ENCODE measurements around the gene RIOK1.

Gene RIOK1

DNA sequence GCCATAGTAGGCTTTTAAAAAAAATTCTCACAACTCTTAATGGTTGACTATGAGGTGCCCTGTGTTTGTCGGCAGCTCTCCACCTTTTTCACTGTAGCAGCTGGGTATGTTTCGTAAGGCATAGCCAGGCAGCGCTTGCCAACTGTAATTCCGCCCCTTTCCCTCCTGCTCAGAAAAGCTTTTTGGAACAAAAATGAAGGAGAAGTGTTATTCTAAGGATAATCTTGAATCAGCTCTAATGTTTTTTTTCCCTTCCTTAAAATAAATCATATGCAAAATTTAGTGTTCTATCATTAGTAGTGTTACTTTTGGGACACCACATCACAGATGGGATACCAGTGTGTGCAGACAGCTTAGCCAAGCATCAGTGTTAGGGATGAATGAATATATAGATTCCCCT, 21.2 kb downstream of the RIOK1 start:
- no peak for DNase-seq

DNA sequence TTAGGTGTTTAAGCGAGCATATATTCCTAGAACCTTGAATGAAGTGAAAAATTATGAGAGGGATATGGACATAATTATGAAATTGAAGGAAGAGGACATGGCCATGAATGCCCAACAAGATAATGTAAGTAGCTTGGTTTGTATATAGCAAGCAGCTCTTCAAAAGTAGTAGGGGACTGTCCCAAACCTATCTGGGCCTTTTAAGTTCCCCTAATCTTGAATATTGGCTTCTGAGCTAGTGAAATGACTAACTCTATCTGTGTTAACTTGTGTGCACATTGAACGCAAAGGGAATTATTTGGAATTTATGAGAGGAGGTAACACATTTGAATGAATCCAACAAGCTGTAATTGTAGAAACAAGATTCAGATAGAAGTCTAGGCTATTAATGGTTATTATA, 21.7 kb downstream of the RIOK1 start:
- no peak for DNase-seq

DNA sequence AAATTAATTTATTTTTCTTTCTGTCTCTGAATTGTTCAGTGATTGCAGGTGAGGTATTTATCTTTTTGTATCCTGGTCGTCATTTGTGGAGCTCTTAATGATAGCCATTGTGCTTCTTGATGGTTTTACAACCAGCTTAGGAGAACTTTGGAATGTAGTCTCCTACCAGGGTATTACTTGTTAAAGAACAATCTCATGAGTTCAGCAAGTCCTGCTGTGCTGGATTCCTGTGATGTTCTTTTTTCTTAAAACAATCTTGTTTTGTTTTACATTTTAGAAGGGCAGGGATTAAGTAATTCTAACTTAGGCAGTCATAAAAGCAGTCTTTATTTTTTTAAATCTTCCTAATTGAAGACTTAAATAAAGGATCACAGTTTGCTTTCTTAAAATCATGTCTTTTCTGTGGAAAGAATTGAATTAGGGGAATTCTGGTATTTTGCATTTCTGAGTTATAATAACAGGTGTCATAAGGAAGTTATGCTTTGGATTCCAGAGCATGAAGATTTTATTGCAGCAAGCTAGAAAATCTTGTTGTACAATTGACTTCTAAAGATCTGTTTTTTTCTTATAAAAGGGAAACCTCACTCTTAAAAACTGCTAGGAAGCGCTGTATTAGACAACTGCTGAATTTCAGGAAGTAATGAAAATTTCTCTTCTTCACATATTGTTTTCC, 23.7 kb downstream of the RIOK1 start:
- DNase-seq = no peak

DNA sequence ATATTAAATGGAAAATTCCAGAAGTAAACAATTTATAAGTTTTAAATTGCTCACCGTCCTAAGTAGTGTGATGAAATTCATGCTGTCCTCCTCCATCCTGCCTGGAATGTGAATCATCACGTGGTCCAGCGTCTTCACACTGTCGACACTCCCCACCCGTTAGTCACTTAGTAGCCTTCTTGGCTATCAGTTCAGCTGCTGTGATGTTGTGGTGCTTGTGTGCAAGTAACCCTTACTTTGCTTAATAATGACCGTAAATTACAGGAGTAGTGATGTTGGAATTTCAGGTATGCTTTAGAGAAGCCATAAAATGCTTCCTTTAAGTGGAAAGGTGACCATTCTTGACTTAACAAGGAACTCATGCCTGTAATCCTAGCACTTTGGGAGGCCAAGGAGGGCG, 25.2 kb downstream of the RIOK1 start:
- no peak for DNase-seq

DNA sequence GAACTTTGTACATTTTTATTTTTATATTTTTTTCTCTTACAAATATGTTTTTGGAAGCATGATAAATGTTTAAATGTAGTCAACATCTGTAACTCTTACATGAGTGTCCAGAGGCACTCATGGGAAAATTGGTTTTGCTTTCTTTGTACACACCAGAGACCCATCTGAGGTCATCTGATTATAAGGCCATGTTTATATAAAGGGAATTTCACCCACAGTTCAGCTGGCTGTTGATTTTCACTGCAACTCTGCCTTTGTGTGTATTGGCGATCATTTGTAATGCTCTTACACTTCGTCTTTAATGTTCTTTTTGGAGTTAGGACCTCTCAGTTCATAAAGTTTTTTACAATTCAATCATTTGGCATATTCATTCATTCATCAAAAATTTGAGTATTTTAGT, 28.1 kb downstream of the RIOK1 start:
- no peak for DNase-seq

DNA sequence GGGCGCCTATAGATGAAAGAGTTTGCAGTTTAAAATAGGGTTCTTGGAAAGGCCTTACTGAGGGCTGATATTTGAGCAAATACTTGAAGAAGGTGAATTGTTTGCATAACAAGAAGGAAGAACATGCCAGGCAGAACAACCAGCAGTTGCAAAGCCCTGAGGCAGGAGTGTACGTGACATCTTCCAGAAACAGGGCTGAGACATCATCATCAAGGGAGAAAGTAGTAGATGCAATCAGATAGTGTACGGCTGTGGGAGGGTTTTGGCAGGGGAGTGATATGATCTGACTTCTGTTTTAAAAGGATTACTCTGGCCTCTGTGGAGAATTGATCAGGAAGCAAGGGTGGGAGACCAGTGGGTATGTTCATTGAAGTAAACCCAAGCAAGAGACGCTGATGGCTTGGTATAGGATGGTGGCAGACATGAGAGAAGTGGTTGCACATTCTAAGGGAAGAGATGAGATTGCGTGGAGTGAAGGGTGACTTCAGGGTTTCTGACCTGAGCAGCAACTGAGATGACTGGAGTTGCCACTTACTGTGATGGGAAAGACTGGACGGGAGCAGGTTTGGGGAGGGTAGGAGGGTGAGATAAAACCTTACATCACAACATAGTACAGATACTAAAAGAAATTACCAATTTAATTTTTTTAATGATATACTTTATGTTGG, 28.8 kb downstream of the RIOK1 start:
- DNase-seq = no peak

DNA sequence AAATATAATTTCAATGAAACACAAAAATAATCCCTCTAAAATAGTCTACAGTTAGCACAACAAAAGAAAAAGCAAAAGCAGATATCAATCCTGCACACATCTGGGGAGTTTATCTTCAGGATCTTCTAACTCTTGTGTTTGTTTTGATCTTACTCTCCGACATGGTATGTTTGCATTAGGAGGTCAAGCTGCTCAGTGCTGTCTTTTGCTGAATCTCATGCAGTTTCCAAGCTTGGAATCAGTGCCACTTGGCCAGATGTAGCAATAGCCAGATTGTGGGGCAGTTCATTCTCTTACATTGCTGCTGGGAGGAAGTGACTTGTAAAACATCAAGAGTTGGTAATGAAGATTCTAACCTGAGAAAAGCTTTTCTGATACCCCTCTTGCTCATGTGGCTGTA, 29.5 kb downstream of the RIOK1 start:
- DNase-seq = no peak

DNA sequence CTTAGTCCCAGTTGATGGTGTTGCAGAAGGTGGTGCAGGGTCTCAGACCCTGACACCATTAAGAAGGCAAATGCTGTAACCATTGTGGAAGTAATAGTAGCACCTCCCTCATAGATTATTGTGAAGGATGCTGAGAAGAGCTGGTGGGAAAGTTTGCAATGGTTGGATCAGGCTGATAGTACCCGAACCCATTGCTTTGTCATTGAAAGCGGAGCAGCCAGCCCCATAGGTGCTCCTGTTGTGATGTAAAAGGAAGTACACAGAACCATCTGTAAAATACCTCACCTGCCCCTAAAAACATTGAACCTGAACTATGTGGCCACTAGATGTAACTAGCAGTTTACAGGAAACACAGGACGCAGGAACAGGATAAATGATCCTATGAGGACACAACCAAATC, 31.5 kb downstream of the RIOK1 start:
- DNase-seq = no peak

DNA sequence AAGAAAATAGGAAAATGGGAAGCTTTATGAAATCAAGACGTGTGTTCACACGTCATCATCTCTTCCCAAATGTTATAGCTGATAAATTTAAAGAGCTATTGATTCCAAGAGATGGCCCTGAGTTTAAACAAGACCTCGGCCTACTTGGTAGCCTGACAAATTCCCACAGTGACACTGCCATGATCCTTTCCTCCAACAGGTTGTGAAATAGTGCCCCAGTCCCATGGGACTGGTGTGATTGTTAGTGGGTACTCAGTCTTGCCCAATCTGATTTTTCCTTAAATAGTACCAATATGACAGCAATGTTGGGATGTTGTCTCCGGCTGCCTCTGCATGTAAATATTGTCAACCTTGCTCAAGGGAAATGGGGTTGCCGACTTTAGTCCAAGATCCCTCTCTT, 34.5 kb downstream of the RIOK1 start:
- DNase-seq = no peak

DNA sequence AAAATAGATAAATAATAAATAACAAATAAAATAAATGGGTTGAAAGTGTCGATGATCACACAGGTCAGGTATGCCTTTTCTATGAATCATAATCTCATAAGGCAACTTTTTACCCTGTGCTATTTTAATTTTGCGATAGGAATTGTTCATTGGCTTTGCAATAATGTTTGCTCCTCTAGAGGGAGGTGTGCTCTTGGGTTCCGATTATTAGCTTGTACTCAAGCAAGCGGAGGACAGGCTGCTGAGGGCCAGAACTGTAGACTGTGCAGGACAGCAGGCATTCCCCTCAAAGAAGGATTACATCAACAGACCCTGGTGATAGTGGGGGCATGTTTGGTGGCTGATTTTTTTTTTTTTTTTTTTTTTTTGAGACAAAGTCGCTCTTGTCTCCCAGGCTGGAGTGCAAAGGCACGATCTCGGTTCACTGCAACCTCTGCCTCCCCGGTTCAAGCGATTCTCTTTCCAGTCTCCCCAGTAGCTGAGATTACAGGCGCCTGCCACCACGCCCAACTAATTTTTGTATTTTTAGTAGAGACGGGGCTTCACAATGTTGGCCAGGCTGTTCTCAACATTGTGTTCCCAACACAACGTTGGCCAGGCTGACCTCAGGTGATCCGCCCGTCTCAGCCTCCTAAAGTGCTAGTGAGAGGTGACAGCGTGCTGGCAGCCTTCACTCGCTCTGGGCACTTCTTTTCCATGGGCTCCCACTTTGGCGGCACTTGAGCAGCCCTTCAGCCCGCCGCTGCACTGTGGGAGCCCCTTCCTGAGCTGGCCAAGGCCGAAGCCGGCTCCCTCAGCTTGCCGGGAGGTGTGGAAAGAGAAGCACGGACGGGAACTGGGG, 35.6 kb downstream of the RIOK1 start:
- DNase-seq = peak; percentile 62

DNA sequence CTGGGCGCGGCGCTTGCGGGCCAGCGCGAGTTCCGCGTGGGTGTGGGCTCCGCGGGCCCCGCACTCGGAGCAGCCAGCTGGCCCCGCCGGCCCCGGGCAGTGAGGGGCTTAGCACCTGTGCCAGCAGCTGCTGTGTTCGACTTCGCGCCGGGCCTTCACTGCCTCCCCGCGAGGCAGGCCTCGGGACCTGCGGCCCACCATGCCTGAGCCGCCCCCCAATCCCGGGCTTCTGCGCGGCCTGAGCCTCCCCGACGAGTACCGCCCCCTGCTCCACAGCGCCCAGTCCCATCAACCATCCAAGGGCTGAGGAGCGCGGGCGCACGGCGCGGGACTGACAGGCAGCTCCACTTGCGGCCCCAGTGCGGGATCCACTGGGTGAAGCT, 36.2 kb downstream of the RIOK1 start:
- no peak for DNase-seq

DNA sequence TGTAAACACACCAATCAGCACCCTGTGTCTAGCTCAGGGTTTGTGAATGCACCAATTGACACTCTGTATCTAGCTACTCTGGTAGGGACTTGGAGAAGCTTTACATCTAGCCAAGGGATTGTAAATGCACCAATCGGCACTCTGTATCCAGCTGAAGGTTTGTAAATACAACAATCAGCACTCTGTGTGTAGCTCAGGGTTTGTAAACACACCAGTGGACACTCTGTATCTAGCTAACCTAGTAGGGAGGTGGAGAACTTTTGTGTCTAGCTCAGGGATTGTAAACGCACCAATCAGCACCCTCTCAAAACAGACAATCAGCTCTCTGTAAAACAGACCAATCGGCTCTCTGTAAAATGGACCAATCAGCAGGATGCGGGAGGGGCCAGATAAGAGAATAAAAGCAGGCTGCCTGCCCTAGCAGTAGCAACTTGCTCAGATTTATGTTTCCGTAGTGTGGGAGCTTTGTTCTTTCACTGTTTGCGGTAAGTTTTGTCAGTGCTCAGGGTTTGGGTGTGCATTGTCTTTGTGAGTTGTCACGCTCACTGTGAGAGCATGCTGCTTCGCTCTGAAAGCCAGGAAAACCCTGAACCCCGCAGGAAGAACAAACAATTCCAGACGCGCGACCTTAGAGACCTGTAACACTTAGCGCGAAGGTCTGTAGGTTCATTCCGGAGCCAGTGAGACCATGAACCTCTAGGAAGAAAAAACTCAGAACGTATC, 37.0 kb downstream of the RIOK1 start:
- no peak for DNase-seq

DNA sequence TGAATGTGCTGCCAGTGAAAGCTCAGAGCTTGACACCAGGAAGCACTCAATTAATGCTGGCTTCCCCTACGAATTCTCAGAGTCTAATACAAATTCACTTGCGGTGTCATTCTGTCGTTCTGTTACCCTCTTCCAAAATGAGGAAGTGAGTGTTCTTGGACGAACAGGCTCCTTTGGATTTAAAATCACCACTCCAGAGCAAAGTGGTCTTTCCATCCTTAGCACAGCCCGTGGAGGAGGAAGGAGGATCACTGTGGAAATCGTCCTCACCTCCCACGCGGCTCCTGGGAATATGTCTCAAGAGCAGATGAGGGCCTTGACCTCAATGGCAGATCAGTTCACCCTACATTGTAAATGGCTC, 41.7 kb downstream of the RIOK1 start:
- no peak for DNase-seq

DNA sequence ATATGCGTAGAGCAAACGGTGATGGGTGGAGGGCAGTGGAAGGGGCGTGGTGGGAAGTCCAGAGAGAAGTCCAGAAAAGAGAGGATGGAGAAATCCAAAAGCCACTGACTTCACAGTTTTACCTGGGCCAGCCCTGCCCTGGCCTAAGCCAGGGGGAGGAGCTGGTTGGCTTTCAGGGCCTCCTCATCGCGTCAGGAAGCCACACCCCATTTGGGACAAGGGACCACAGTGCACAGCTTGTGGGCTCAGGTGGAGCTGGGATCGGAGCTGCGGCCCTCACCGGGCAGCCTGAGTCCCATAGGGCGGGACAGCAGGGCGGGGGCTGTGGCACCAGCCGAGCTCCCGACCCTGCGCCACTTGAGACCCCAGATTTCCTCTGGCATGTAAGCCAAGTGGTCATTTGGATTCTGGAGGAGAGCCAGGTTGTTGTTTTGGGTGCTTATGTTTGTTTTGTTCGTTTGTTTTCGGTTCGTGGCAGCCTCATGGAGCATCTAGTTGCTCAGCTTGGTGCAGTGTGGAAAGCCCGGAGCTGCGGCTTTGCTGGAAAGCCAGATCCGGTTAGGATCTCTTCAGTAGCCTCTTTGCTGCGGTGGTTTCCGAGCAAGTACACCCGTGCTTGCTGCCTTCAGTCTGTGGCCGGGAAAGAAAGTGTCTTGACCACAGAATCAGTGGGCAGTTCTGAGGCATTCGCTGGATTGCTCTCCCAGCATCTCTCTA, 42.2 kb downstream of the RIOK1 start:
- DNase-seq = no peak

DNA sequence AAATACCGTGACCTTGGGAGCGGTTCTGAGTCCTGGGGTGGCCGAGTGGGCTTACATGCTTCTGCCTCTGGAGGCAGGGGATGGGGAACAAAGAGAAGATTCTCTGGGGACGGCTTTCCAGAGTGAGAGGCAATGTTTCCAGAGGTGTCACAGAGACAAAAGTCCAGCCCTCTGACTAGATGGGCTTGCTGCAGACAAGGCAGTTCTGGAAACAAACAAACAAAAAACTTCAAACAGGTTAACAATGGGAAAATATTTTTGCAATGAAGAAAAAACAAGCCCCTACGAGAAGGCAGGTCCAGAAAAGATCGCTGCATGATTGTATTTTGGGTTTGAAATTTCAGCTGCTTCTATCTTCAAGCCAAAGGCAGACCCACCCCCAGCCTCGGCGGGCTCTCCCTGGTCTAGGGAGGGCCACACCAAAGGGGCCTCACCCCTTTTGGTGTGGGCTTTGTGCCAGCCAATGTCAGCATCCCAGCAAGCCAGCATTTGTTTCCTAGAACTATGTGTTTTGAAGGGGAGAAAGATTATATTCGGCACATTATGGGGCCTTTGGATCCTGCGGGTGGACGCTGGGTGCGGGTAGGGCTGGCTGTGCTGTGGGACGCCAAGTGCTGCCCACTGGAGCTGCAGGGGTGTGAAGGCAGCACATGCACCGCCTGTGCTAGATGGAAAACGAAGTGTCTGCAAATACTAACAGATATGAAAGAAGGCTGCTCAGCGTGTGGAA, 42.9 kb downstream of the RIOK1 start:
- DNase-seq = no peak

DNA sequence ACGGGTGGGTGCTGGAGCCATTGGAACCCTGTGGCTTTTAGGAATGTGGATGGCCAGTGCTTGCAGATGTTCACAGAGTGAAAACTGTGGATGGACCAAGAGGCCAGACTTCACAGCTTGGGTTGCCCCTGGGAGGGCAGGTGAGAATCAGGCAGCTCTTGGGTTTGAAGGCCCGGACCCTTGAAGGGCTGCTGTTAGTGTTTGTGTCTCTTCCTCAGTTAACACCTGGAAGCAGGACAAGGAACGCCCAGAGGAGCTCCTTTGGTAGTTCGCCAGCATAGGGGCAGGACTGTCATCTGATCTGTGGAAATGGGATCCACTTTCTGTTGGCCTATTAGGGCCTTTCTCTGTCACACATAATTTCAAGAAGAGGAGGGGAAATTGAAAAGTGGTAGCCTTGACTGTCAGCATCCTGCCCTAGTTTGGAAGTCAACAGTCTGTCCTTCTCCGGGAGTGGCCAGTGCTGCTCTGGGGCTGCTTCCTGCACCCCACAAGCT, 43.6 kb downstream of the RIOK1 start:
- no peak for DNase-seq

DNA sequence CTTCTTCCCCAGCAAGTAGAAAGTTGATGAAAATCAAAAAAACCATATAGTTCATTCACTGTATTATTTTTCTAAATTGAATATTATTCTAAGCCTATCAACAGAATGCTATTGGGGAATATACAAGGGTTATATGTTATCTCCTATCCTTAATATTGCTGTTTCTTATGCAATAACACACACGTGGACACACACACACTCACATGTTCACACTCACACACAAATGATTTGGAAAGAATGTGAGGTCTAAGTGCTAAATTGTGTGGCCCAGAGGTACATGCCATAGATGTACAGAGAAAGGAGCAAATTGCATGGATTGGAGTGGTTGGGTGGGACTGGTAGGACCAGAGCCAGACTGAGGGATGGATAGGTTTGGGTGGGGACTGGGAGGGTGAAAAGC, 45.1 kb downstream of the RIOK1 start:
- DNase-seq = no peak

DNA sequence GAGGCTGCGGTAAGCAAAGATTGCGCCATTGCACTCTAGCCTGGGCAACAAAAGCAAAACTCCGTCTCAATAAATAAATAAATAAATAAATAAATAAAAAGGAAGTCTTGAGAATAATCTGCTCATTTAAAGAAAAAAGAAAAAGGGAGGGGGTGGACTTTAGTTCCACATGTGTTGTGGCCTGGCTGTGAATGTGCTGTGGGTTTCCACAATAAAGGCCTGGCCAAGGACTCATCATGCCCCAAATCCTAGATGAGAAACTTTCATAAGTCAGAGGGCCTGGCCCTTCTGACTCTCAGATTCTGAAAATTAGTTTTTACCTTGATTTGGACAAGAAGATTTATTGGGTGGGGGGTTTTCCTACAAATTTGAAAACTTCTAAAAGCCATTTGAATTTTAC, 48.4 kb downstream of the RIOK1 start:
- DNase-seq = no peak

DNA sequence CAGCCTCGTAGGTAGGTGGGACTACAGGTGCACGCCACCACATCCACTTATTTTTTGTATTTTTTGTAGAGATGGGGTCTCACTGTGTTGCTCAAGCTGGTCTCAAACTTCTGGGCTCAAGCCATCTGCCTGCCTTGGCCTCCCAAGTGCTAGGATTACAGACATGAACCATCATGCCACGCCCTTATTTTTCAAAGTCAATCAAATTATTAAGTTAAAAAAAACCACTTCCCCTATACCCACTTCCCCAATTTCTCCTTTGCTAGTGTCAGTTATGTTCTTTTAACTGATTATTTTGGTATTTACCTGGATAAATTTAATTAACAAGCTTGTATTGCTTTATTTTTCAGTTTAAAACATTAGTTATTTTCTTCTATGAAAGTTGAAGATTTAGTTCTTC, 49.6 kb downstream of the RIOK1 start:
- DNase-seq = no peak

DNA sequence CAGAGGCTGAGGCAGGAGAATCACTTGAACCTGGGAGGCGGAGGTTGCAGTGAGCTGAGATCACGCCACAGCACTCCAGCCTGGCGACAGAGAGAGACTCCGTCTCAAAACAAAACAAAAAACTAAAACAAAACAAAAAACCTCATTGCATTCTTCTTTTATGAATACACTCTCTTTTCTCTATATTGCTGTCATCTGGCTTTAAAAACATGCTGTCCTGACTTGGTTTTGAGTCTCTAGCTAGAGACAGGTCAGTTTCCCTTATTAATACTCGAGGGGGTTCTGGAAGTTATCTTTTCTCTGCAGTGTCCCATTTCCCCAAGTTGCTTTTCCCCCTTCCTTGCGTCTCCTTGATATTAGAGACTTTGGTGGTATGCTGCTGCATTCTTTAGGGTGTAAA, 50.9 kb downstream of the RIOK1 start:
- no peak for DNase-seq

DNA sequence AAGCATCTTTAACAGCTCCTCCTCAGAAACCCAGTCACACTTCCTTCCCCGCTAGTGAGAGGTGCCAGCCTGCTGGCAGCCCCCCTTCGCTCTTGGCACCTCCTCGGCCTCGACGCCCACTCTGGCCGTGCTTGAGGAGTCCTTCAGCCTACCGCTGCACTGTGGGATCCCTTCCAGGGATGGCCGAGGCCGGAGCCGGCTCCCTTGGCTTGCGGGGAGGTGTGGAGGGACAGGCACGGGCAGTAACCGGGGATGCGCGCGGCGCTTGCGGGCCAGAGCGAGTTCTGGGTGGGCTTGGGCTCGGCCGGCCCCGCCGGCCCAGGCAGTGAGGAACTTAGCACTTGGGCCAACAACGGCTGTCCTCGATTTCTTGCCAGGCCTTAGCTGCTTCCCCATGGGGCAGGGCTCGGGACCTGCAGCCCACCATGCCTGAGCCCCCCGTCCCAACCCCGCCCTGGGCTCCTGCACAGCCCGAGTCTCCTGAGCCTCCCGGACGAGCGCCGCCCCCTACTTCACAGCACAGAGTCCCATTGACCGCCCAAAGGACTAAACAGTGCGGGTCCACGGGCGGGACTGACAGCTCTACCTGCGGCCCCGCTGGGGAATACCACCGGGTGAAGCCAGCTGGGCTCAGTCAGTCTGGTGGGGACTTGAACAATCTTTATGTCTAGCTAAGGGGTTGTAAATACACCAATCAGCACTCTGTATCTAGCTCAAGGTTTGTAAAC, 51.6 kb downstream of the RIOK1 start:
- DNase-seq = no peak

Measured in NCI-H1694 (cell line).